ENCODE results near the gene HAND2.

Gene HAND2

GRCh38 chr4:173519111-173520101 lies 10.6 kb downstream of the HAND2 start:
- DNase-seq, result no peak

- DNase-seq, result no peak
Observed at GRCh38 chr4:173518425-173519102, 11.5 kb downstream of the HAND2 start.

- DNase-seq, result no peak
Observed at GRCh38 chr4:173517781-173518424, 12.1 kb downstream of the HAND2 start.

GRCh38 chr4:173516621-173517524 lies 13.2 kb downstream of the HAND2 start:
- DNase-seq, result no peak

- DNase-seq, result no peak
Observed at GRCh38 chr4:173515458-173515857, 14.6 kb downstream of the HAND2 start.

GRCh38 chr4:173514641-173515217 lies 15.3 kb downstream of the HAND2 start:
- no peak for DNase-seq

GRCh38 chr4:173513651-173514050 lies 16.4 kb downstream of the HAND2 start:
- DNase-seq, result no peak

GRCh38 chr4:173511787-173512361 lies 18.2 kb downstream of the HAND2 start:
- DNase-seq, result no peak

- DNase-seq, result no peak
Observed at GRCh38 chr4:173509036-173510001, 20.7 kb downstream of the HAND2 start.

GRCh38 chr4:173508386-173509035 lies 21.5 kb downstream of the HAND2 start:
- DNase-seq, result no peak

- DNase-seq, result no peak
Observed at GRCh38 chr4:173507471-173508385, 22.3 kb downstream of the HAND2 start.

- no peak for DNase-seq
Observed at GRCh38 chr4:173506597-173507211, 23.3 kb downstream of the HAND2 start.

- DNase-seq, result peak; percentile 23
Observed at GRCh38 chr4:173505924-173506518, 24.0 kb downstream of the HAND2 start.

- DNase-seq, result no peak
Observed at GRCh38 chr4:173504181-173504503, 25.9 kb downstream of the HAND2 start.

GRCh38 chr4:173503330-173504180 lies 26.5 kb downstream of the HAND2 start:
- no peak for DNase-seq

GRCh38 chr4:173502282-173502681 lies 27.7 kb downstream of the HAND2 start:
- no peak for DNase-seq

GRCh38 chr4:173501592-173502150 lies 28.4 kb downstream of the HAND2 start:
- DNase-seq, result no peak
